Fibroblast of the aortic adventitia (primary cell): ENCODE results near the gene JARID2. TPM values are rescaled to one million over a fixed set of nuclear protein-coding genes. Genes with fewer than 3 reads are reported as not detected.

Experiments
- DNase-seq: peaks from one replicate; pipeline ENCODE4 v3.0.0-alpha.2; 2010; ENCODE audit warnings: low read depth
- H3K4me3 ChIP-seq: 2 replicates; pipeline ENCODE4 v1.5.1; 2011; ENCODE audit warnings: low read depth, mild to moderate bottlenecking, control low read depth, low read length, moderate library complexity
- CTCF ChIP-seq: IDR thresholded peaks from 2 replicates; pipeline ENCODE4 v1.5.1; 2011; ENCODE audit warnings: mild to moderate bottlenecking, low read length, control low read depth, inconsistent platforms; ENCODE audit not compliant: insufficient read depth
- total RNA-seq: library from RNA; depleted of rRNA; stranded (reverse); fragments of >200 nt; gene quantifications from 2 replicates; pipeline ENCODE4 v1.2.3, GENCODE V29; 2012; ENCODE audit warnings: low replicate concordance

The JARID2 gene
- total RNA-seq, 1 donor: 8.3 TPM

GRCh38 chr6:15331629-15332251 is 85.9 kb downstream of the JARID2 start:
- DNase-seq: no peak
- no peak for TF ChIP-seq CTCF
- no peak overlapping the region for H3K4me3 ChIP-seq

- peak; percentile 24 for DNase-seq
- H3K4me3 ChIP-seq: no peak overlapping the region
- TF ChIP-seq CTCF: no peak
Observed at GRCh38 chr6:15332446-15332845, 86.6 kb downstream of the JARID2 start.

- no peak for TF ChIP-seq CTCF
- no peak overlapping the region for H3K4me3 ChIP-seq
- DNase-seq: no peak
Observed at GRCh38 chr6:15335385-15335784, 89.5 kb downstream of the JARID2 start.

GRCh38 chr6:15335916-15336315 is 90.0 kb downstream of the JARID2 start:
- no peak for DNase-seq
- TF ChIP-seq CTCF: no peak
- no peak overlapping the region for H3K4me3 ChIP-seq

GRCh38 chr6:15336900-15337560 is 91.2 kb downstream of the JARID2 start:
- TF ChIP-seq CTCF: no peak
- no peak overlapping the region for H3K4me3 ChIP-seq
- no peak for DNase-seq

- TF ChIP-seq CTCF: no peak
- DNase-seq: no peak
- no peak overlapping the region for H3K4me3 ChIP-seq
Observed at GRCh38 chr6:15337582-15337981, 91.7 kb downstream of the JARID2 start.
